Stomach (tissue), 19 donors: Measurements from ENCODE around the gene MAGEA11. TPM values are rescaled to one million over a fixed set of nuclear protein-coding genes. Genes with fewer than 3 reads are reported as not detected.
"Not testable (repeated sequence)": the region's sequence is repeated elsewhere in the genome, so short reads cannot be mapped to it uniquely, and the experiment has no call there.

Experiments used
- DNase-seq, 2 donors: peaks; one replicate each; pipeline versions ENCODE4 v3.0.0 to v3.0.0-alpha.2; 2013 to 2019
- H3K27ac ChIP-seq, 5 donors: fragments of 200-600 bp in 4 of 5; sonication (generic) in 4 of 5; one replicate each; pipeline ENCODE4 v1.5.1; 2013 to 2019; ENCODE audit warnings: mild to moderate bottlenecking in 1 of 5, moderate library complexity in 1 of 5
- H3K27me3 ChIP-seq, 3 donors: fragments of 200-600 bp; sonication (generic); one replicate each; pipeline ENCODE4 v1.5.1; 2017 to 2019; ENCODE audit warnings: mixed run types in 1 of 3
- H3K36me3 ChIP-seq, 4 donors: fragments of 200-600 bp; sonication (generic); 1 replicate in 3 of 4; 2 replicates in 1 of 4; pipeline ENCODE4 v1.5.1; 2016 to 2019
- H3K4me1 ChIP-seq, 4 donors: fragments of 200-600 bp; sonication (generic); one replicate each; pipeline ENCODE4 v1.5.1; 2016 to 2019
- H3K4me3 ChIP-seq, 4 donors: fragments of 200-600 bp; sonication (generic) in 3 of 4; one replicate each; pipeline ENCODE4 v1.5.1; 2016 to 2019; ENCODE audit warnings: mild to moderate bottlenecking in 1 of 4
- H3K9me3 ChIP-seq, 4 donors: fragments of 200-600 bp; sonication (generic); one replicate each; pipeline ENCODE4 v1.5.1; 2016 to 2019
- EP300 ChIP-seq: sonication (generic); formaldehyde crosslinking; IDR thresholded peaks from one replicate; pipeline ENCODE4 v1.6.1; 2017; ENCODE audit warnings: antibody characterized with exemption
- POLR2A ChIP-seq, 4 donors: fragments of 450-650 bp; IDR thresholded peaks; one replicate each; pipeline ENCODE4 v1.6.1; 2016; ENCODE audit warnings: antibody characterized with exemption in 4 of 4, control low read depth in 2 of 4, mild to moderate bottlenecking in 1 of 4, moderate library complexity in 1 of 4
- POLR2AphosphoS5 ChIP-seq, 3 donors: sonication (generic); formaldehyde crosslinking; IDR thresholded peaks; one replicate each; pipeline ENCODE4 v1.6.1; 2016; ENCODE audit warnings: antibody characterized with exemption in 3 of 3
- WGBS, 5 donors: extraction: QIAGEN DNeasy Blood & Tissue Kit in 3 of 5; methylation state at CpG; one replicate each; pipeline versions ENCODE4 v1.1.5 to v1.1.7; 2013 to 2018; 5-methylcytosine and 5-hydroxymethylcytosine counted together
- intact Hi-C: fragments of 100-400 bp; cut with DNase I; formaldehyde crosslinking; loops from one replicate; pipeline ENCODE4 v1.15.1; 2023; ENCODE audit warnings: low total_unique reads
- long read RNA-seq, 10 donors: transcript quantifications; one replicate each; lab custom pipeline, GENCODE V29; 2026
- polyA plus RNA-seq, 3 donors: library from polyadenylated mRNA; stranded (reverse); fragments of 200-250 nt; gene quantifications; one replicate each; pipeline ENCODE4 v1.2.3, GENCODE V29; 2013
- total RNA-seq, 5 donors: library from RNA; depleted of rRNA; stranded (reverse); fragments of >200 nt; gene quantifications; one replicate each; pipeline versions ENCODE4 v1.1.0 to v1.2.3, GENCODE V29; 2014 to 2016
- TF ChIP-seq, protein P1 (sequence below), 7 experiments: fragments of 450-650 bp in 4 of 7; fragments of 200-600 bp in 3 of 7; sonication (generic) in 3 of 7; IDR thresholded peaks; one replicate each; pipeline ENCODE4 v1.5.1; 2016 to 2019; ENCODE audit warnings: antibody characterized with exemption in 7 of 7, control low read depth in 2 of 7, mild to moderate bottlenecking in 1 of 7
- donor health status: healthy with polysubstance abuse.
- donor health status: Bipolar disorder and iron deficiency.
- donor health status: healthy.

The MAGEA11 gene, protein sequence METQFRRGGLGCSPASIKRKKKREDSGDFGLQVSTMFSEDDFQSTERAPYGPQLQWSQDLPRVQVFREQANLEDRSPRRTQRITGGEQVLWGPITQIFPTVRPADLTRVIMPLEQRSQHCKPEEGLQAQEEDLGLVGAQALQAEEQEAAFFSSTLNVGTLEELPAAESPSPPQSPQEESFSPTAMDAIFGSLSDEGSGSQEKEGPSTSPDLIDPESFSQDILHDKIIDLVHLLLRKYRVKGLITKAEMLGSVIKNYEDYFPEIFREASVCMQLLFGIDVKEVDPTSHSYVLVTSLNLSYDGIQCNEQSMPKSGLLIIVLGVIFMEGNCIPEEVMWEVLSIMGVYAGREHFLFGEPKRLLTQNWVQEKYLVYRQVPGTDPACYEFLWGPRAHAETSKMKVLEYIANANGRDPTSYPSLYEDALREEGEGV
- total RNA-seq: not detected
- not detected for polyA plus RNA-seq
- long read RNA-seq, donor 1: 0 reads
- long read RNA-seq, donor 2: 0 reads
- long read RNA-seq, donor 3: 0 reads
- long read RNA-seq, donor 4: 0 reads
- long read RNA-seq, donor 5: 0 reads
- long read RNA-seq, donor 6: 0 reads
- long read RNA-seq, donor 7: 0 reads
- long read RNA-seq, donor 8: 0 reads
- long read RNA-seq, donor 9: 0 reads
- long read RNA-seq, donor 10: 0 reads

DNA sequence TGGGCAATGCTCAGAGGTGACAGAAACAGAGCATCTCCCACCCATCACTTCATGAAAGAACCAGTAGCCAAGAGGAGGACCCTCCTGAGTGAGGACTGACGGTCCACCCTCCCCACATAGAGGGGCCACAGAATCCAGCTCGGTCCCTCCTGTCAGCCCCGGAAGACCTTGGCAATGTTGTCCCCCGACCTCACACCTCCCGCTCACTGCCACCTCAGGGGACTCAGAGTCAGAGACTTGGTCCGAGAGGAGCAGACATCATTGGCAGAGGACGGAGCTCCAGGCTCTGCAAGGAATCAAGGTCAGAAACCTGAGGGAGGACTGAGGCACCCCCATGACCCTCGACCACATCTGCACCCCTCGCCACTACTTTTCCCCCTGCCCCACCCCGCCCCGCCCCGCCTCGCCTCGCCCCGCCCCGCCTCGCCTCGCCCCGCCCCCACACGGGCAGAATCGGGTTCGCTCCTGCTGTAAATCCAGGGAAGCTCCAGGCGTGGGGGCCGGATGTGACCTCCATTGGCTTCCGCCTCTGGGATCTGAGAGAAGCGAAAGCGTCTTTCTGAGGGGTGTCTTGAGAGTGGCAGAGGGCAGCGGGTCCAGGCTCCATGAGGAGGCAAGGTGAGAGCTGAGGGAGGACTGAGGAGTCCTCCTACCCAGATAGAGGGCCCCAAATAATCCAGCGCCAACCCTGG lies at the start of gene MAGEA11:
Gene MAGEA11 (plus strand): TSS at position 516 of the 692 bp plus-strand sequence. CDS start 1,100 bp downstream, outside the sequence.
- Histone ChIP-seq H3K9me3 (no peaks in the 10 kb centered on the region), H3K4me3 (no peak within 1 kb of the TSS), H3K27ac (no peak within 1 kb of the TSS), H3K36me3 (no peaks in the 10 kb centered on the region), H3K4me1 (no peaks in the 10 kb centered on the region), H3K27me3 (peaks cover 0 to 8% (median 0%) of the 10 kb centered on the region in 3 donors)
- TF ChIP-seq POLR2AphosphoS5 (IDR thresholded peaks at IDR 0.05) (no peak), POLR2A (IDR thresholded peaks at IDR 0.05) (no peak), EP300 (no peak)
- TF ChIP-seq, protein P1, sequence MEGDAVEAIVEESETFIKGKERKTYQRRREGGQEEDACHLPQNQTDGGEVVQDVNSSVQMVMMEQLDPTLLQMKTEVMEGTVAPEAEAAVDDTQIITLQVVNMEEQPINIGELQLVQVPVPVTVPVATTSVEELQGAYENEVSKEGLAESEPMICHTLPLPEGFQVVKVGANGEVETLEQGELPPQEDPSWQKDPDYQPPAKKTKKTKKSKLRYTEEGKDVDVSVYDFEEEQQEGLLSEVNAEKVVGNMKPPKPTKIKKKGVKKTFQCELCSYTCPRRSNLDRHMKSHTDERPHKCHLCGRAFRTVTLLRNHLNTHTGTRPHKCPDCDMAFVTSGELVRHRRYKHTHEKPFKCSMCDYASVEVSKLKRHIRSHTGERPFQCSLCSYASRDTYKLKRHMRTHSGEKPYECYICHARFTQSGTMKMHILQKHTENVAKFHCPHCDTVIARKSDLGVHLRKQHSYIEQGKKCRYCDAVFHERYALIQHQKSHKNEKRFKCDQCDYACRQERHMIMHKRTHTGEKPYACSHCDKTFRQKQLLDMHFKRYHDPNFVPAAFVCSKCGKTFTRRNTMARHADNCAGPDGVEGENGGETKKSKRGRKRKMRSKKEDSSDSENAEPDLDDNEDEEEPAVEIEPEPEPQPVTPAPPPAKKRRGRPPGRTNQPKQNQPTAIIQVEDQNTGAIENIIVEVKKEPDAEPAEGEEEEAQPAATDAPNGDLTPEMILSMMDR (IDR thresholded peaks at IDR 0.05): no peak
- DNase-seq: no peak
- intact Hi-C loops: no loop called here
- WGBS, 5 donors: 77 to 93% (median 86%) methylated on average over 7 to 28 of the region's 29 CpGs

DNA sequence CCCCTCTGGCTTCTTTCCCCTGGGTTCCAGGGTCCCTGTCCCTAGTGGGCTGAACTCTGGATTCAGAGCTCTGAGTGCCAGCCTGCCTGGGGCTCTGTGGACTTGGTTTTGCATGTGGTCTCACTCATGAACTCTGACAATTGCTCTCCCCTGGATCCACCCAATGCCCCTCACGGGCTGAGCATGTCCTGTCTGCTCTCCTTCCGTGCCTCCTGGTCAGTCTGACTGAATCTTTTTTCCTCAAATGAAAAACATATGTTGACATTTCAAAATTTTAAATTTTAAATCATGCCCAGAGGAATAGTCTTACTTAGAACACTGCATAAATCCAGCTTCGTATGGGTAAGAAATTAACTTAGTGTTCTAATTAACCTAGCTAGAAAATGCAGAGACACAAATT lies 36.8 kb upstream of the MAGEA11 start:
- H3K4me3 ChIP-seq, H3K27ac ChIP-seq, intact Hi-C loops, H3K4me1 ChIP-seq, DNase-seq, H3K36me3 ChIP-seq, H3K9me3 ChIP-seq, H3K27me3 ChIP-seq: not testable (repeated sequence)
- WGBS, 5 donors: no CpG with 5 or more reads among the region's 3 CpGs

DNA sequence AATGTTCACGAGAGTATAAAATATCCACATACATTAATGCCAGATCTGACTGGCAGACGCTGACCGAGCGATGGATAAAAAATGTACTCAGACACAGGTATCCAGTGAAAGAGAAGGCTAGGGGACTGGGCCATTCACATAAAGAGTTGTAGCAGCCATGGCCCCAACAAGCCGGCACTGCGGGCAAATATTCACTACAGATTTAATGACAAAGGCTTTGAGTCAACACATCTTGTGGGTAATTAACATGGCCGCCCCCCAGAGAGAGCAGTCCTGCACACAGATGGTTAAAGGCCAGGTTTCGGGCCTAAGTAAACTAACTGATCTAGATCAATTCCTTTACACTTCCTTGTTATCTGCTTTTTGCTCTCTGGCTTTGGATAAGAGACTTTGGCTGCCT lies 36.3 kb upstream of the MAGEA11 start:
- H3K27me3 ChIP-seq, intact Hi-C loops, H3K36me3 ChIP-seq, H3K4me3 ChIP-seq, H3K27ac ChIP-seq, DNase-seq, H3K4me1 ChIP-seq, H3K9me3 ChIP-seq: not testable (repeated sequence)
- WGBS, 5 donors: 89 to 100% methylated on average over 1 to 4 of the region's 8 CpGs; no CpG with 5 or more reads in 3 of the 5 donors

DNA sequence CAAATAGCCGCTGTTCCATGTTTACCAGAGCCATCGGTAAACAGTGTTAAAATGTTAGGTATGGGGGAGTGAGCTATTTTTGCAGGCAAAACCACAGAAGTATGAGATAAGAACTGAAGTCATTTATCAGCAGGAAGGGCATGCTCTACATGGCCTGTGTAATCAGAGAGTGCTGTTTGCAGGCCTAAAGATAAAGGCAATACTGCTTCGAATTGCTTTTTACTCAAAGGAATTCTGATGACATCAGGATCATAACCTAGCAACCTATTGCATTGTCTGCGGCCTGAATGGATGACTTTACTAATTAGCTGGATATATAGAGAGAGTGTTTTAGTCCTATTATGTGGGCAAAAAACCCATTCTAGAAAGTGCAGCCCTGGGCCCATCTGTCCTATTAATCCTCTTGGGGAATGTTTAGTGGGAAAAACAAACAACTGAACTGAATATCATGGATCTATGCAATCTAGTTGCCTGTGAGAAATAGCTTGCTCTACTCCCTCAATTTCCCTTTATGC lies 32.6 kb upstream of the MAGEA11 start:
- H3K9me3 ChIP-seq, DNase-seq, H3K36me3 ChIP-seq, intact Hi-C loops, H3K4me1 ChIP-seq, H3K27me3 ChIP-seq, H3K27ac ChIP-seq, H3K4me3 ChIP-seq: not testable (repeated sequence)
- 29% methylated on average over 2 of the region's 4 CpGs; no CpG with 5 or more reads in 4 of the 5 donors for WGBS, 5 donors

DNA sequence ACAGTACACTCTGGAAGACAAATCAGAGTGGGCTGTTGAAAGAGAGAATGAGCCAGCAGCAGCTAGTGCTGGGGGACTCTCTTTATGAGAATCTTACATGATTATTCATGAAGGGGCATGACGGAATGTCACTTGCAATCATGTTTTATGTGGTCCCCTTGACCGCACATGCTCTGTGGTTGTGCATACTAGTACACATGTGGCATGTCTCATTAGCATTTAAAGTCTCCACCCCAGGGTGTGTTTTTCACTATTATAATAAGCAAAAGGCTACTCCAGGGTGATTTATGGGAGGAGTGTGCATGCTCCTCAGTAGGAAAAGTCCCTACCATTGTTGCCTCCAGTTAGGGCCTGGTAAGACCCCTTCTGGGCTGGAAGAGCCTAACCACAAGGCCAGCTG lies 30.7 kb upstream of the MAGEA11 start:
- Histone ChIP-seq H3K9me3 (no peaks in the 10 kb centered on the region), H3K4me3 (no peak overlapping the region), H3K27ac (no peak overlapping the region), H3K36me3 (no peaks in the 10 kb centered on the region), H3K4me1 (no peaks in the 10 kb centered on the region), H3K27me3 (no peaks in the 10 kb centered on the region)
- intact Hi-C loops: no loop called here
- DNase-seq: no peak
- WGBS, 5 donors: 71 to 92% (median 89%) methylated on average over 2 of the region's 2 CpGs
- TF ChIP-seq POLR2AphosphoS5 (IDR thresholded peaks at IDR 0.05): no peak
- TF ChIP-seq, protein P1 (IDR thresholded peaks at IDR 0.05): no peak
